ENCODE results near the gene CDK14.

Gene CDK14

GRCh38 chr7:91247500-91247899 is 651.4 kb downstream of the CDK14 start:
- DNase-seq (ENCODE audit: low spot score in 2 of 2) = no peak
- Mint-ChIP-seq H3K4me1 (no peaks in the 10 kb centered on the region), H3K9me3 (peaks cover 6% of the 10 kb centered on the region), H3K27ac (ENCODE audit: low read depth) (no peak overlapping the region), H3K27me3 (no peaks in the 10 kb centered on the region), H3K4me3 (no peak overlapping the region), H3K36me3 (ENCODE audit: insufficient read depth) (peaks cover 2% of the 10 kb centered on the region)
- ATAC-seq (replicated peaks; ENCODE audit: extremely low read depth, poor library complexity, severe bottlenecking) = no peak

- no peak for ATAC-seq (replicated peaks; ENCODE audit: extremely low read depth, poor library complexity, severe bottlenecking)
Observed at GRCh38 chr7:91248996-91249395, 652.9 kb downstream of the CDK14 start.

GRCh38 chr7:91249506-91250233 is 653.5 kb downstream of the CDK14 start:
- DNase-seq (ENCODE audit: low spot score in 2 of 2) = no peak
- ATAC-seq (replicated peaks; ENCODE audit: extremely low read depth, poor library complexity, severe bottlenecking) = no peak
- no peak overlapping the region for H3K4me3 Mint-ChIP-seq
- H3K9me3 Mint-ChIP-seq = peaks cover 11% of the 10 kb centered on the region
- H3K27ac Mint-ChIP-seq (ENCODE audit: low read depth) = no peak overlapping the region
- H3K4me1 Mint-ChIP-seq = no peaks in the 10 kb centered on the region
- peaks cover 2% of the 10 kb centered on the region for H3K36me3 Mint-ChIP-seq (ENCODE audit: insufficient read depth)
- no peaks in the 10 kb centered on the region for H3K27me3 Mint-ChIP-seq

More at GRCh38 chr7:91248996-91249395, 652.9 kb downstream of the CDK14 start:
- Mint-ChIP-seq H3K27ac (ENCODE audit: low read depth) (no peak overlapping the region), H3K27me3 (no peaks in the 10 kb centered on the region), H3K9me3 (peaks cover 11% of the 10 kb centered on the region), H3K4me3 (no peak overlapping the region), H3K4me1 (no peaks in the 10 kb centered on the region), H3K36me3 (ENCODE audit: insufficient read depth) (peaks cover 2% of the 10 kb centered on the region)
- DNase-seq (ENCODE audit: low spot score in 2 of 2) = no peak

- Mint-ChIP-seq H3K27ac (ENCODE audit: low read depth) (no peak overlapping the region), H3K4me1 (no peaks in the 10 kb centered on the region), H3K9me3 (peaks cover 15% of the 10 kb centered on the region), H3K4me3 (no peak overlapping the region), H3K36me3 (ENCODE audit: insufficient read depth) (peaks cover 2% of the 10 kb centered on the region), H3K27me3 (no peaks in the 10 kb centered on the region)
- ATAC-seq (replicated peaks; ENCODE audit: extremely low read depth, poor library complexity, severe bottlenecking) = no peak
- no peak for DNase-seq (ENCODE audit: low spot score in 2 of 2)
Observed at GRCh38 chr7:91250706-91251105, 654.6 kb downstream of the CDK14 start.

GRCh38 chr7:91251877-91252276 is 655.8 kb downstream of the CDK14 start:
- Mint-ChIP-seq H3K4me1 (no peaks in the 10 kb centered on the region), H3K36me3 (ENCODE audit: insufficient read depth) (peaks cover 2% of the 10 kb centered on the region), H3K27me3 (no peaks in the 10 kb centered on the region), H3K27ac (ENCODE audit: low read depth) (no peak overlapping the region), H3K4me3 (no peak overlapping the region), H3K9me3 (peaks cover 22% of the 10 kb centered on the region)
- ATAC-seq (replicated peaks; ENCODE audit: extremely low read depth, poor library complexity, severe bottlenecking) (no peak), DNase-seq (ENCODE audit: low spot score in 2 of 2) (no peak)

All from central memory CD8-positive, alpha-beta T cell (primary cell).